Kidney epithelial cell (primary cell): ENCODE measurements around the gene NRP1. TPM values are rescaled to one million over a fixed set of nuclear protein-coding genes. Genes with fewer than 3 reads are reported as not detected.

Source experiments
- DNase-seq: peaks from one replicate; pipeline ENCODE4 v3.0.0-alpha.2; 2010; ENCODE audit warnings: low read depth
- H3K27me3 ChIP-seq: 2 replicates; pipeline ENCODE4 v1.6.0; 2011; ENCODE audit warnings: low read length; ENCODE audit not compliant: control insufficient read depth, insufficient read depth
- H3K36me3 ChIP-seq: 2 replicates; pipeline ENCODE4 v1.5.1; 2011; ENCODE audit warnings: low read length; ENCODE audit not compliant: control insufficient read depth, insufficient read depth
- H3K4me3 ChIP-seq: 2 replicates; pipeline ENCODE4 v1.5.1; 2011; ENCODE audit warnings: low read depth, mild to moderate bottlenecking, control low read depth, low read length
- CTCF ChIP-seq: IDR thresholded peaks from 2 replicates; pipeline ENCODE4 v1.5.1; 2011; ENCODE audit warnings: mild to moderate bottlenecking, moderate library complexity, low read length, control low read depth, inconsistent platforms; ENCODE audit not compliant: insufficient read depth, poor library complexity, severe bottlenecking
- total RNA-seq: library from RNA; depleted of rRNA; stranded (reverse); fragments of >200 nt; gene quantifications from 2 replicates; pipeline ENCODE4 v1.2.3, GENCODE V29; 2015

The NRP1 gene
- total RNA-seq, 1 donor from 2014 or later, result 72.6 TPM

- no peaks in the 10 kb centered on the region for H3K27me3 ChIP-seq
- no peak for DNase-seq
- no peak for TF ChIP-seq CTCF
- no peaks in the 10 kb centered on the region for H3K36me3 ChIP-seq
- H3K4me3 ChIP-seq, result no peak overlapping the region
These were observed 205.1 kb downstream of the NRP1 start for GRCh38 chr10:33129141-33129995.

DNA sequence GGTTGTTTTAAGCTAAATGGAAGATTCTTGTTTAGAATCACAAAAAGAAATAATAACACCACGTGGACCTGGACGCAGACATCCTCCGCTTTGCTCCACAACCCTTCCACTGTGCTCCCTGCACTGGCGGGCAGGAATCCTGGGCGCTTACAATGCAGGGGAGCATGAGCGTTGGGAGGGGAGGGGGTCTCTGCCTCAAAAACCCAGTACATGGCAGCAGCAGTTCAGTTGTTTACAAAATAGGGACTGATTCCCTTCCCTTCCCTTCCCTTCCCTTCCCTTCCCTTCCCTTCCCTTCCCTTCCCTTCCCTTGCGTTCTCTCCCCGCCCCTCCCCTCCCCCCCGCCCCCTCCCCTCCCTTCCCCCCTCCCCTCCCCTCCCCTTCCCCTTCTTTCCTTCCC lies 206.8 kb downstream of the NRP1 start:
- Histone ChIP-seq H3K36me3 (no peaks in the 10 kb centered on the region), H3K27me3 (no peaks in the 10 kb centered on the region), H3K4me3 (no peak overlapping the region)
- no peak for TF ChIP-seq CTCF
- DNase-seq, result no peak
